Esophagus mucosa (tissue), 1 donor: ENCODE results near the gene SLC35A5. TPM values are rescaled to one million over a fixed set of nuclear protein-coding genes. Genes with fewer than 3 reads are reported as not detected.
"Not testable (repeated sequence)": the region's sequence is repeated elsewhere in the genome, so short reads cannot be mapped to it uniquely, and the experiment has no call there.

Experiments
- ATAC-seq: fragments of 200-7000 bp; cut with Tn5 transposase; one replicate; pipeline ENCODE4 v1.9.1; 2020
- total RNA-seq: library from RNA; stranded (reverse); gene quantifications from one replicate; pipeline ENCODE4 v1.2.4, GENCODE V29; 2023
- donor health status: DM: yes; HTN: yes; CAD: no.

SLC35A5 gene, protein sequence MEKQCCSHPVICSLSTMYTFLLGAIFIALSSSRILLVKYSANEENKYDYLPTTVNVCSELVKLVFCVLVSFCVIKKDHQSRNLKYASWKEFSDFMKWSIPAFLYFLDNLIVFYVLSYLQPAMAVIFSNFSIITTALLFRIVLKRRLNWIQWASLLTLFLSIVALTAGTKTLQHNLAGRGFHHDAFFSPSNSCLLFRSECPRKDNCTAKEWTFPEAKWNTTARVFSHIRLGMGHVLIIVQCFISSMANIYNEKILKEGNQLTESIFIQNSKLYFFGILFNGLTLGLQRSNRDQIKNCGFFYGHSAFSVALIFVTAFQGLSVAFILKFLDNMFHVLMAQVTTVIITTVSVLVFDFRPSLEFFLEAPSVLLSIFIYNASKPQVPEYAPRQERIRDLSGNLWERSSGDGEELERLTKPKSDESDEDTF
- total RNA-seq: 15.9 TPM

DNA sequence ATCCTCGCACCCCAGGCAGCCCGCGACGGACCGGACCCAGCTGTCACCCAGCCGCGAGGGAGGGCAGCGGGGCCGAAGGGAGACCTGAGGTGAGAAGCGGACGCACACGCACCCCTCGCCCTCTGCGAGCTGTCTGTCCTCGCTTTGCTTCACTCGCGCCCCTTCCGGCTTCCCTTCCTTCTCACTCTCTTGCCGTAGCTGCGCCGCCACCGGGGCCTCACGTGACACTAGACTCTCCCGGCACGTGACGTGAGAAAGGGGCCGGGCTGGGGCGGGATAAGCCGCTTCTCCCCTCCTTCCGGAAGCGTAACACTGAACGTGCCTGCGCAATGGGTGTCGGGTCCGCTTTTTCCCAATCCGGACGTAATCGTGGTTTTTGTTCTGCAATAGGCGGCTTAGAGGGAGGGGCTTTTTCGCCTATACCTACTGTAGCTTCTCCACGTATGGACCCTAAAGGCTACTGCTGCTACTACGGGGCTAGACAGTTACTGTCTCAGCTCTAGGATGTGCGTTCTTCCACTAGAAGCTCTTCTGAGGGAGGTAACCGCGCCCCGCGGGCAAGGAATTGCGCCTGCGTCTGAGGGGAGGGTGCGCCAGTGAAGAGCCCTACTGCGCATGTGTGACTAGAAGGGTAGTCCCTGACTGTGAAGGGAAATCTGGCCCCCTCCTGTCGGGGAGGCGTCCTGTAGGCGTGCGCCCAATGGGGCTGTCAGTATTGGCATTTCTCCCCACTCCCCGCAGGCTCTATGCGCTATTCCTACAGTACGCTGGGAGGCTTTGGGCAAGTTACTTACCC, at the start of gene SLC35A5, which contains the start of gene ATG3:
SLC35A5 (plus strand) TSS at position 312 of the 796 bp plus-strand sequence. CDS start 1,359 bp downstream, outside the sequence.
ATG3 (minus strand) TSS at position 229 of the 796 bp plus-strand sequence. CDS start 434 bp downstream, outside the sequence.
- ATAC-seq: peak; percentile 97

DNA sequence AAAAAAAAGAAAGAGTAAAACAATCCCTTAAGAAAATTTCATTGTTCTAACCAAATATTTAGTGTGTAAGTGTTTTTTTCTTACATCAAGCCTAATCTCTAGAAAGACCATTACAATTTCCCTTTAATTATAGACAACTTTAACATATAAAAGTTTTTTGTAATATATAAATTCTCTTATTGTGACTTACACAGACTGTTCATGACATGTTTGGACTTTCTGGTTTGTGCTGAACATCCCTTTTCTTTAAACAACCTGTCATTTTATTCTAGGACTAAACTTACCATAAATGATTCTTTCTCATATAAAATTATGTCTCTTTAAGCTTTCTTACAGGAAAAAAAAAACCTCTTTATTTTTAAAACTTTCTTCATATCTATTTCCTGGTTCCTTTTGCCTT, 49.5 kb upstream of the SLC35A5 start:
- no peak for ATAC-seq

DNA sequence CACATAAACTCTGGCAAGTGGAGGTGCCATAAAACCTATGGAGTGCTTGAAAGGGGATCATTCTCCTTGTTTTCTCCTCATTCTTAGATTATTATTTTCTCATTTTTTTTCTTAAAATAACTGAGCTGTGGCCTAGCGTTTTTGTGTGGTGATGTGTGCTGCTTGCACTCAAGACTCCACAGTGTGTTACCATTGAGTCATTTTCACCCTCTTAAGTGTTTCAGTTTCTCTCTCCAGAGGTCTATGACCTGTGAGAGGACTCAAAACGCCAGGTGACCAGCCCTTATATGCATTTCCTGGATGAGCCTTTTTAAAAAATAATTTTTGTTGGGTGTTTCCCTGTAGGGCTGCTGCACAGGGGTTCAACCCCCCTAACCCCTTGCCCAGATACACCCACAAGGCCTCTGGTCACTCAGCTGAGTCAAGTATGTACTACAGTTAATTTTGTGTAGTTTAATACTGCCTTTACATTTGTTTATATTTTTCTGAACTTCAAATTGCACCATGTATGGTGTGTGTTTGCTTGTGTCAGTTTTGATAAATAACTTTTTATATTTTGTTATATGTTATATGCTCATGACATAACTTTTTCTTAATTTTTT, 47.2 kb upstream of the SLC35A5 start:
- no peak for ATAC-seq

DNA sequence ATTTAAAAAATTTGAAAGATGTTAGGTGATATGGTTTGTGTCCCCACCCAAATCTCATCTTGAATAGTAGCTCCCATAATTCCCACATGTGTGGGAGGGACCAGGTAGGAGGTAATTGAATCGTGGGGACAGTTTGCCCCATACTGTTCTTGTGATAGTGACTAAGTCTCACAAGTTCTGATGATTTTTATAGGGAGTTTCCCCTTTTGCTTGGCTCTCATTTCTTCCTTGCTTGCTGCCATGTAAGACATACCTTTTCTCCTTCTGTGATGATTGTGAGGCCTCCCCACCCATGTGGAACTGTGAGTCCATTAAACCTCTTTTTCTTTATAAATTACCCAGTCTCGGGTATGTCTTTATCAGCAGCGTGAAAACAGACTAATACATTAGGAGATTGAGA, 42.9 kb upstream of the SLC35A5 start:
- ATAC-seq: not testable (repeated sequence)

DNA sequence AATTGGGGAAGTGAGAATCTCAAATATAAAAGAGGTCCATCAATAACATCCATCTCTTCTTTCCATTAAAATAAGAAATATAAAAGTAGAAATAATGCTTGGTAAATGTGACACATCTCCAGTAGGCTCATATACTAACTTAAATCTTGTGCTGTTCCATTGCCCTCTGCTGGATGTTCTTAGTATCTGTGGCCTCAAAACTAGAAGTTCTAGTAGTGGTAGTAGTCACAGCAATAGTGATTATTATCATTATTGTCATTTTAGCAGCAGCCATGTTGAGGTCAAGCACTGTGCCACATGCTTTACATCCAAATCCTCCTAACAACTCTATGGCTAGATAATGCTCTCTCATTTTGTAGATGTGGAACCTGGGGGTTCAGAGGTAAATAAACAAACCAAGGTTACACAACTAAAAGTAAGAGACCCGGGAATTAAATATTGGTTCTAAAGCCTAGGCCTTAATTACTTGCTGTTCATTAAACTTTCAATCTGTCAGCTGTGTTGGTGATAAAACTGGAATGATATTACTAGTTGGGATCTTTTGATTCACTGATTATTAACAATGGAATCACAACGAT, 42.3 kb upstream of the SLC35A5 start:
- ATAC-seq: peak; percentile 91

DNA sequence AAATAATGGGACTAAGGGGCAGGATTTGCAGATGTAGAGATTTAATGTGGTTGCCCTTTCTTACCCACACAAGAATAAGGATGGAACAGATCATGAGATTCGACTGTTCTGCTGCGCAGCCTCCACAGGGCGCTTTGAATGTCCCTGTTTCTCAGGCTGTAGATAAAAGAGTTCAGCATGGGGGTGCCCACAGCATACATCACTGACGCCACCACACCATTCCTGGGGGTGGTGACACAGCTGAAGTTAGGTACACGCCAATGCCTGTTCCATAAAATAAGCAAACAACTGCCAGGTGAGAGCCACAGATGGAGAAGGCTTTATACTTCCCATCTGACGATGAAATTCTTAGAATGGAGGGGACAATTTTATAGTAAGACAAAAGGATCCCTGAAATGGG, 37.7 kb upstream of the SLC35A5 start:
- not testable (repeated sequence) for ATAC-seq

DNA sequence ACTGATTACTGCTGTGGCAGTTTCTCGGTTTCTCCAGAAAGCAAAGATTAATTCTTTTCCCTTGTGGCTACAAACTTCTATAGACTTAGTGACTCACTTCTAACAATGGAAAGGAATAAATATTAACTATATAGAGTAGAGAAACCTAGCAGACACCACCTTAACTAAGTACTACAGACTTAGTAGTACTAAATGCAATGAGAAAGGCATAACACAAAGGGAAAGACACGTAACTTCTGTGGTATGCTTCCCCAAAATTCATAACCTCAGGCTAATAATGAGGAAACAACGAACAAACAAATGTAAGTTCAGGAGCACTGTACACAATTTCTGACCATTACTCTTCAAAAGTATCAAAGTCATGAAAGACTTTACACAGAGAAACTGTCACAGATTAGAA, 31.3 kb upstream of the SLC35A5 start:
- no peak for ATAC-seq

DNA sequence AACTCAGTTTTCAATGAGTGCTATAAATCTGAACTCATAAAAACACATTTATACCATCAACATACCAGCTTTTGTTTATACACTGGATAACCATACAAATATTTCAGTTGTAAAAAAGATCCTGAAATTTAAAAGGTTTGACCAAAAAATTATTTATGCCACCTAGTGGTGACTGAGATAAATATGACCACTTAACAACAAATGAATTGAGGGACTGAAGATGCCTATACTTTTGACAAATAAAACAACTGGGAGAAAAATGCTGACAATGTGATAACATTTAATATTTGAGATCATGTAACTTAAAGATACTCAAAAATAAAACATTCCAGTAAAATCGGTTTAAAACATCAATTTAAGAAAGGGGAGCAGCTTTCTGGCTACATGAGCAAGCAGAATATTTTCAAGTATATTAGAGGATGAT, 30.5 kb upstream of the SLC35A5 start:
- ATAC-seq: no peak

DNA sequence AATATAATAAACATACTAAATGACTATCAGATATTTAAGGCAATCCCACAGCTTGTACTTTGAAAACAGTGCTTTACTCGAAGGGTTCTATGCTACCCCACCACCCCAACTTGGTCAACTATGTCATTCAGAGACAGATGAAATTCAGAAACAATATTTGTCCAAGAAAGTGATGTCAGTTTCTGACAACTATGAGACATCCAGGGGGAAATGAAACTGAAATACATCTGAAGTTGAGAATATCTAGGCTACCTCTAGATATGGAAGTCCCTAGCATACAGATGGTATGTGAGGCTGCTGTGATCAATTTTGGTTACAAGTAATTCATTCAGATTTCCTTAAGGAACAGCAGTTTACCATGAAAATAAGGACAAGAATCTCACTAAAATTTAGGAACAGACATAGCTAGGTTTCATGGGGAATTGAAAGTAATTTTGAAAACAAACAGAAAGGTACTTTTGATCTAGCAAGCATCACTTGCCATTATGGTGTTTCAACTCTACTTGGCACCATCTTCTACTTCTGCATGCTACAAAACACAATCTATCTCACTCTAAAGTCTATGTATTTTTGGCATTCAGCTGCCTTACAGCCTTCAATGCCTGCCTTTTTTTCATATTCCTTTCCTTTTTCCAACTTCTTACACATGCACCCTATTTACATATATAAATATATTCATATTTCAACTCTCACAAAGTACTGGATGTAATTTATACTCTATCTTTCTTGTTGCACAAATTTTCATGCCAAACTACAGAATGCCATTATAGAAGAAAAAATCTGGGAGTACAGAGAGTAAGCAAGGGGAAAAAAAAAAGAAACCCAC, 21.8 kb upstream of the SLC35A5 start:
- ATAC-seq: no peak

DNA sequence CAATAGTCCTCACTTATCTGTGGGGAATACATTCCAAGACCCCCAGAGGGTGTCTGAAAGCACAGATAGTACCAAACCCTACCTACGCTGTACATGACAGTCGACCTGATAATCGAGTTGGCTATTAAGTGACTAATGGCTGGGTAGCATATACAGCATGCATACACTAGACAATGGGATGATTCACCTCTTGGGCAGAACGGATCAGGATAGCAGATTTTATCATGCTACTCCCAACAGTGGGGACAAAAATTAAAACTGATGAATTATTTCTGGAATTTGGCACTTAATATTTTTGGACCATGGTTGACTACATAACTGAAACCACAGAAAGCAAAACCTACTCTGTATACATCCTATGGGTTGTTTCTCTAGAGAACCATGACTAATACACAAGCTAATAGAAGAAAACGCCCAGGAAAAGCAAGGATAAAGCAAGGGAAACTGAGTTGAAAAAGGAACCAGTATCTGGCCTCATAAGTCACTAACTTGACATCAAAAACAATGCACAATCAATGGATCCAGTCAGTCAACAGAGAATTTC, 15.6 kb upstream of the SLC35A5 start:
- ATAC-seq: peak; percentile 97

DNA sequence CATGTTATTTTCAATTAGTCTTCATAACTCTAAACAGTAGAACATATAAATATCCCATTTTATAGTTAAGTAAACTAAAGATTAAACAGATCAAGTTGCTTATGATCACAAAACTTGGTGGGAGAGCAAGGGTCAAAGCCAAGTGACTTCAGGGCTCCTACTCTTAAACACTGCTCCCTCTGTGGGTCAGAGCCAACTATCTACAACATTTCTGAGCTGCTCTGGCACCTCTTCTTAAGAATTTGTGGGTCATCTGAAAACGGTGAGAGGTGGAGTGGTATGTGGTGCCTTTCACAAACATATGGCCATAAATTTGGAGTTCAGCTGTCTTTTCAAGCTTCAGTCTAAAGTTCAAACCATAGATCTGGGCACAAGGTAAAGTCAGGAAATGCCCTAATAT, 11.0 kb upstream of the SLC35A5 start:
- no peak for ATAC-seq

DNA sequence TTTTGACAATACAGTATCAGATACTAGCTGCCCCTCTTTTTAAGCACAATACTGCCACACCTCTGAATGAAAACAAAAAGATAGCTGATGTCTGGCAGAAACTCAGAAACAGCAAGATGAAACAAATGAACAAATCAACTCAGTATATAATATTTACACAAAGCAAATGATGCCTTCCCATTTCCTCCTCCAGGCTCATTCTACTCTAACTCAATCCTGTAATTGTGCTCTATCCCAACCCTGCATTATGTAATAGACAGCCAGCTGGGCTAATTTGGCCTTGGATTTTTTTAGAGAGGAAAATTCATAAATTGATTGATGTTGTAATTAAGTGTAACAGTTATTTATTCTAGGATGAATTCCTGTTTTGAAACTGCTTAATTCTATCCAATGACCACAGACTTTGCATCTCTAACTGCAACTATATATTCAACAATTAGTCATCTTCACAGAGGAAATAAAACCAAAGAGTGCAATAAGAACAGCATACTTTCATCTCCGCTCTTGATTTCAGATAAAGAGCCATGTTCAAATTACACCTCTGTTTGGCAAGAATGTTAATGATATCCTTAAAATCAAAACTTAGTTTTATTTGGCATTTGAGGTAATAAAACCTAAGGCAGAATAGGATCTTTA, 6.2 kb upstream of the SLC35A5 start:
- no peak for ATAC-seq

DNA sequence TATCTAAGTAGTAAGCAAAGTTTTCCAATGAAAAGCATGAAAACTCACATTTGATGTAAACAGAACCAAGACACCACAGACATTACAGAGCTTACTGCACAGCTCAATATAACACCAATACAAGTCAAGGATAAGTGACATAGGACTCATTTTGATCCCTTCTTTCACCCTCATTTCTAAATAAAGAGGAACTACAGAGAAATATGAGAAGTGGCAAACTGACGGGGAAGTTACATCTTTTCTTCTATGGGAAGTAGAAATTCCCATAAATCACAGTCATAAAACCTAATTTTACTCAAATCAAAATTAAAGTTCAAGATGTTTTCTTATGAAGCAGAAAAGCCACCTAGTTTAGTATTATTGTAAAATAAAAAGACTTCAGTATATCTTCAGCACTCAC, 3.9 kb upstream of the SLC35A5 start:
- no peak for ATAC-seq

DNA sequence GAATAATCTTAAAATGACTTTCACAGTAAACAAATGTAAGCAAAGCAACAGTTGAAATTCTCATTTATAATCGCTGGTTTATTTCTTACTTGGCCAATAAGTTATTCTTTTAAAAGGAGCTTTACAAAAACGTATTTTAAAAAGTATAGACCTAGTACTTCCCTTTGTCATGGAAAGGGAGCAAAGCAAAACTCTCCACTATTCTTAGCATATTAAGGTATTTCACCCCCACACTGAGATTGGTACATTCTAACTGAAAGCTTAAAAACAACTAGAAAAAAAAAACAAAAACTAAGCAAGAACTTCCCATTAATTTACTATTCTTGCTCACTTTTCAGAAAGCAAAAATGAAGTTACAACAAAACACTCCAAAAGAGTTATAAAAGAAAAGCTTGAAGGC, 1.5 kb upstream of the SLC35A5 start:
- no peak for ATAC-seq

DNA sequence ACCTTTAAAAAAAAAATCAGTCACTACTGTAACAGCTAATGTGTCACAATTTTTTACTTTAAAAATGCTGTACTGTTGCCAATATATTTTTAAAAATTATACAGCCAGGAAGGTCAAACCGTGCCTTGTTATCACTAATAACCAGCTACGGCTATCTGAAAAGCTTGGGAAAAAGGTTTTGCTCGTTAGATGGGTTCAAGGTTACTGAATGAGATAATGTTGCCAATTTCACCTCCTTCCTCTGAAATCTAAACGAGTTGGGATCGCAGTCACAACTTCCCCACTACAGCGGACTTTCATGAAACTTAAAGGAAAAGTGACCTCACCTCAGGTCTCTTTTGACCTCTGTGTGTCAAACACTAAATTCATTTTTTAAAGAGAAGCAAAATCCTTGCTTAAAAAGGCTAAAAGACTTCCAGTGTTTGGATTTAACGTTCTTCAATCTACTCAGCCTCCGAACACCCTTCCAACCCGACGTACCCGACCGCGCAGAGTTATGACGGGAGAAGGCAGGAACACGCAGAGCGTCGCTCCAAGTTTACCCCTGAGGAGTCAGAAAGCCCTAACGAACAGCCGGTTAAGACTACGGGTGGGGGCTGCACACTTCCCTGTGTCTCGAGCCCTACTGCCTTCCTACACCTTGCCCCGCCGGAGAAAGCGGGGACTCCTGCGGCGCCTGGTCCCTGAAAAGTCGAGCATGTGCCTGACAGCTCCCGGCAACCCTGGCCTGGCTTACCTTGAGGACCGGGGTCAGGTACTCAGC, 943 bp upstream of the SLC35A5 start:
- peak; percentile 46 for ATAC-seq

DNA sequence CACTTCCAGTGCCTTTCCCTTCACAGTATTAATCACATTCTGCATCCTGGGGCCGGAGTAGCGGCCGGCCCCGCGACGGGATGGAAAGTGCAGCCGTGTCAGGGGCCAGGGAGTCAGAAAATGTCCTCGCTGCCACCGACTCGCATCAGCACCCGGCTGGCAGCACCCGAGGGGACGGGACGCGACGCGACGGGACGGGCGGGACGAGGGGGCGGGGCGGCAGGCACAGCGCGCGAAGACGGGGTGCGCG, 436 bp upstream of the SLC35A5 start:
- ATAC-seq: peak; percentile 75

DNA sequence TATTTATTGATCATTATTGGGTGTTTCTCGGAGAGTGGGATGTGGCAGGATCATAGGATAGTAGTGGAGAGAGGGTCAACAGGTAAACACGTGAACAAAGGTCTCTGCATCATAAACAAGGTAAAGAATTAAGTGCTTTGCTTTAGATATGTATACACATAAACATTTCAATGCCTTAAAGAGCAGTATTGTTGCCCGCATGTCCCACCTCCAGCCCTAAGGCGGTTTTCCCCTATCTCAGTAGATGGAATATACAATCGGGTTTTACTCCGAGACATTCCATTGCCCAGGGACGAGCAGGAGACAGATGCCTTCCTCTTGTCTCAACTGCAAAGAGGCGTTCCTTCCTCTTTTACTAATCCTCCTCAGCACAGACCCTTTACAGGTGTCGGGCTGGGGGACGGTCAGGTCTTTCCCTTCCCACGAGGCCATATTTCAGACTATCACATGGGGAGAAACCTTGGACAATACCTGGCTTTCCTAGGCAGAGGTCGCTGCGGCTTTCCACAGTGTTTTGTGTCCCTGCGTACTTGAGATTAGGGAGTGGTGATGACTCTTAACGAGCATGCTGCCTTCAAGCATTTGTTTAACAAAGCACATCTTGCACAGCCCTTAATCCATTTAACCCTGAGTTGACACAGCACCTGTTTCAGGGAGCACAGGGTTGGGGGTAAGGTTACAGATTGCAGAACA, 2.5 kb downstream of the SLC35A5 start:
- not testable (repeated sequence) for ATAC-seq

DNA sequence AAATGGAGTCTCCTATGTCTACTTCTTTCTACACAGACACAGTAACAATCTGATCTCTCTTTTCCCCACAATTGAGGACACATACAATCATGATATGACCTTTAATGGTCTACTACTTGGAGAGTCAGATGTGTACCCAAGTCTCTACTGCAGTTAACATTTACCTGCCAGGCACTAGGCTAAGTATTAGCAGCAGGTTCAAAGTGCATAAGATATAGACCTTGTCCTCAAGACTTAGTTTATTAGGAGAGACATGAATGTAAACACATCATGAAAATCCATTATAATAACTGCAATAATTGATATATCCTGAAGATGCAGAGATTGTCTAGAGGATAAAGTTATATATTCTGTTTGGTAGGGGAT, 3.1 kb downstream of the SLC35A5 start:
- no peak for ATAC-seq

DNA sequence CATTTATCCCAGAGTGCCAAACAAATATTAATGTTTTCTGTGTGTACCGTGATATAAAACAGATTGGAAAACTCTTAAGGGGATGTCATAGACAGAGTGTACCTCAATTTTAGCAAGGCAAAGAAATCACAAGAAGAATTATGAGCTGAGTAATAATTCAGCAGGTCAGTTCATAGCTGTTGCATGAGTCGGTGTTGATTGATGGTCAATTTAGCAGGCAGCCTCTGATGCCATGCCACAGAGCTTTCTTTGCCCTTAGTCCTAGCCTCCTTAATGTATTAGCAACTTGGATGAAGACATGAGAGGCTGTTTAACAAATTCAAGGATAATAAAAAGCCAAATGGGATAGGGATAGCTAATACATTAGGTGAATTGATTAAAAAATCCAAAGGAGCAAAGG, 6.8 kb downstream of the SLC35A5 start:
- no peak for ATAC-seq

DNA sequence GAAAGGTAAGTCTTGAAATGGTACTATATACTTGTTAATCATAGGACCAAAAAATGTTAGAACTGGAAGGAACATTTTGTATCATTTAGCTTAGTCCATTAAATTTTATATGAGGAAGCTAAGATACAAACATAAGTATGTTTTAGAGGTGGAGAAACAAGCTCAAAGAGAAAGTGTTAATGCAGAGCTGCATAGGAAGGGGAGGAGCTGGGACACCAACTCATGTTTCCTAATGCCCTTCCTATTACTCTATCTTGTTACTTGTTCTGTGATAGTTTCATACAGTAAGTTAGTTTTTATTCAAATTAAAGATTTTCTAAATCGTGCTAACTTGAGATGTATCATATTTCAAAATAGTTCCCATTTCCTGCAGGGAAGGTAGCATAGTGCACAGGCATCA, 7.4 kb downstream of the SLC35A5 start:
- no peak for ATAC-seq
